Central memory CD8-positive, alpha-beta T cell (primary cell): ENCODE data around the gene CGA.

Experiments used
- ATAC-seq: fragments of 150-1000 bp; cut with Tn5 transposase; replicated peaks from 2 replicates; pipeline ENCODE4 v1.10.0; 2022; ENCODE audit warnings: mild to moderate bottlenecking, moderate FRiP score, moderate number of reproducible peaks; ENCODE audit not compliant: poor library complexity, severe bottlenecking; ENCODE audit errors: extremely low read depth
- DNase-seq, 2 donors: peaks; one replicate each; pipeline ENCODE4 v3.0.0; 2021; ENCODE audit warnings: low spot score in 2 of 2
- H3K27ac Mint-ChIP-seq: one replicate; pipeline ENCODE4 v1.8.0; 2022; ENCODE audit warnings: low read depth, mild to moderate bottlenecking, moderate library complexity, mixed read lengths
- H3K27me3 Mint-ChIP-seq: one replicate; pipeline ENCODE4 v1.8.0; 2022; ENCODE audit warnings: mixed read lengths
- H3K36me3 Mint-ChIP-seq: one replicate; pipeline ENCODE4 v1.8.0; 2022; ENCODE audit warnings: mild to moderate bottlenecking, moderate library complexity, mixed read lengths; ENCODE audit not compliant: insufficient read depth
- H3K4me1 Mint-ChIP-seq: one replicate; pipeline ENCODE4 v1.8.0; 2022; ENCODE audit warnings: mixed read lengths
- H3K4me3 Mint-ChIP-seq: one replicate; pipeline ENCODE4 v1.8.0; 2022; ENCODE audit warnings: mild to moderate bottlenecking, moderate library complexity, mixed read lengths
- H3K9me3 Mint-ChIP-seq: one replicate; pipeline ENCODE4 v1.8.0; 2022; ENCODE audit warnings: mixed read lengths

Gene CGA

GRCh38 chr6:87078983-87079616 lies 15.8 kb downstream of the CGA start:
- Mint-ChIP-seq H3K4me3 (no peak overlapping the region), H3K27me3 (peaks cover 25% of the 10 kb centered on the region), H3K36me3 (peaks cover 2% of the 10 kb centered on the region), H3K4me1 (no peaks in the 10 kb centered on the region), H3K27ac (no peak overlapping the region), H3K9me3 (no peaks in the 10 kb centered on the region)
- ATAC-seq (no peak), DNase-seq (peak in 1 of 2 donors; percentile 22)

- H3K27me3 Mint-ChIP-seq, result peaks cover 9% of the 10 kb centered on the region
- H3K4me3 Mint-ChIP-seq, result no peak overlapping the region
Observed at GRCh38 chr6:87075168-87075567, 19.7 kb downstream of the CGA start.

GRCh38 chr6:87074101-87074621 lies 20.7 kb downstream of the CGA start:
- Mint-ChIP-seq H3K36me3 (peaks cover 2% of the 10 kb centered on the region), H3K27ac (no peak overlapping the region), H3K4me1 (no peaks in the 10 kb centered on the region), H3K4me3 (no peak overlapping the region), H3K9me3 (no peaks in the 10 kb centered on the region), H3K27me3 (peaks cover under 1% of the 10 kb centered on the region)
- DNase-seq (no peak), ATAC-seq (no peak)

More at GRCh38 chr6:87075168-87075567, 19.7 kb downstream of the CGA start:
- no peaks in the 10 kb centered on the region for H3K9me3 Mint-ChIP-seq
- DNase-seq (no peak), ATAC-seq (no peak)
- no peaks in the 10 kb centered on the region for H3K4me1 Mint-ChIP-seq
- peaks cover 2% of the 10 kb centered on the region for H3K36me3 Mint-ChIP-seq
- no peak overlapping the region for H3K27ac Mint-ChIP-seq

DNA sequence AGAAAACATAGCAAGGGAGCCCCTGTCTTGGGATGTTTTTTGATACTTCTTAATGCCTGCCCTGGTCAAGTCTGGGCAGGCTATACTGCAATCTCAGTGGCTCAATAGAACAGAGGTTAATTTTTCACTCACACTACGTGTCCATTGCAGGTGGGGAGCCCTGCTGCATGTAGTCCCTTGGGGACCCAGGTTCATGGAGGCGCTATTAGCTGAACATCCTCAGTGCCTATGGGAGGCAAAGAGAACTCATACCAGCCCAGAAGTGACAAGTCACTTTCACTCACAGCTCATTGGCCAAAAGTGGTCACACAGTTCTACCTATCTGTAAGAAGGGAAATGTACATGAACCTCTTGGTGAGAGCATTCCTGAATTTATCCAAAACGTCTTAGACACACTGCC lies 23.2 kb downstream of the CGA start:
- H3K4me3 Mint-ChIP-seq, result no peak overlapping the region
- DNase-seq (no peak), ATAC-seq (no peak)
- no peak overlapping the region for H3K27ac Mint-ChIP-seq
- no peaks in the 10 kb centered on the region for H3K4me1 Mint-ChIP-seq
- peaks cover 2% of the 10 kb centered on the region for H3K36me3 Mint-ChIP-seq
- H3K9me3 Mint-ChIP-seq, result no peaks in the 10 kb centered on the region
- H3K27me3 Mint-ChIP-seq, result no peaks in the 10 kb centered on the region

DNA sequence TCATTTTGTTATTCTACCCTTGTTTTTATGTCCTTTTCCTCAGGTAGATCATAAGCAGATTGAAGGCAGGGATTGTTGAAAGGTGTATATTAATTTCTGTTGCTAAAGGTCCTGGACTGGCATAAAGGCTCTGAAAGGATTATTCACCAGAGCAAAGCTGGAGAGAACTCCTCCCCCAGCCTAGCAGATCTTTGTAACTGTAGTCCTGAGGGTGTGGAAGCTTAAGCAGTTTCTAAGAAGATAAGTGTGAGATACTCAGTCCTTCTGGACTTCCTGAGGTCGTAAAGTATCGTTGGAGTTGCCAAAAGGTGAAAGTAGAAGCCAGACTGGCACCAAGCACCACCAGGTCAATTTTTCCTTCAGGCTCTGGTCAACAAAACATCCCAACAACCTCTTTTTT lies 24.2 kb downstream of the CGA start:
- no peak for DNase-seq

GRCh38 chr6:87068795-87069194 lies 26.1 kb downstream of the CGA start:
- no peaks in the 10 kb centered on the region for H3K9me3 Mint-ChIP-seq
- H3K4me3 Mint-ChIP-seq, result no peak overlapping the region
- no peak for DNase-seq
- H3K4me1 Mint-ChIP-seq, result no peaks in the 10 kb centered on the region
- no peak for ATAC-seq
- no peaks in the 10 kb centered on the region for H3K36me3 Mint-ChIP-seq
- peaks cover 3% of the 10 kb centered on the region for H3K27me3 Mint-ChIP-seq
- H3K27ac Mint-ChIP-seq, result no peak overlapping the region

More for the DNA sequence above, 24.2 kb downstream of the CGA start:
- peaks cover 2% of the 10 kb centered on the region for H3K36me3 Mint-ChIP-seq
- H3K27ac Mint-ChIP-seq, result no peak overlapping the region
- no peak for ATAC-seq
- no peaks in the 10 kb centered on the region for H3K4me1 Mint-ChIP-seq
- no peak overlapping the region for H3K4me3 Mint-ChIP-seq
- H3K27me3 Mint-ChIP-seq, result no peaks in the 10 kb centered on the region
- H3K9me3 Mint-ChIP-seq, result no peaks in the 10 kb centered on the region

DNA sequence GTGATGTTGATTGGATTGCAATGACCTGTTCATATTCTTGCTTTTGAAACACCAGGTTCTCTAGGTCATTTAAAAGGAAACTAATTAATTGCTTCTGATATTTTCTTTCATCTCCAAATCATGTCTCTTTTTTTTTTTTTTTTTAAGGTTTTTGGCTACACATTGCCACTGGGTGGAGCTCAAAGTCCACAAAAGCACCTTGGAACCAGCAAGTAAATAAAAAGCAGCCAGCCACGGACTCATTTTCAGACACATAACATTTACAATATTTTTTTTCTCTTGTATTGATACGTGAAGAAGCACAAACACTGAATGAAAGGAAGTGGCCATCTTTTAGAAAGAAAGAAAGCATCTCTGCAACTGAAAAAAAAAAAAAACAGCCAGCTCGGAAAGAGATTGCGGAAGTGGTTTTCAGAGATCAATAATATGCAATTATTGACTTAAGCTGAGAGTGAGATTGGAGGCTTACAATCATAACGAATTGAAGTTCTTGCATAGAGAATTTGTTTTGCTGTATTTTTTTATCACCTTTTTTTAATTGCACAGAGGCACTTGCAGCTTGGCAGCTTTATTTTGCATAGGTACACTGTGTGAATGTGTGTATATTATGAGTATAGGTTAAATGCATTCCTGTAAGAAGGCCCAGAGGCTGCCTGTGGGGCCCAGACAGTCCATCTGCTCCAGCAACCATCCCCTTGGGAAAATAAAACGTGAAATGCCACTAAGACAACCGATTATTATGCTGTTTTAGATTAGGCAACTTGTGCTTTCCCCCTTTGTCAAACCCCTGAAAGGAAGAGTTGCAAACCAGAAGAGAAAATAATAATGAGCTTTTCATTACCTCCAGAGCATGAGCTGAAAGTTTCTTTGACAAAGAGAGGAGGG lies 28.2 kb downstream of the CGA start:
- ATAC-seq, result no peak
- Mint-ChIP-seq H3K27me3 (peaks cover 17% of the 10 kb centered on the region), H3K4me1 (no peaks in the 10 kb centered on the region), H3K36me3 (no peaks in the 10 kb centered on the region), H3K27ac (no peak overlapping the region), H3K9me3 (no peaks in the 10 kb centered on the region), H3K4me3 (no peak overlapping the region)
- no peak for DNase-seq

- no peak overlapping the region for H3K4me3 Mint-ChIP-seq
- H3K9me3 Mint-ChIP-seq, result no peaks in the 10 kb centered on the region
- peaks cover 17% of the 10 kb centered on the region for H3K27me3 Mint-ChIP-seq
- no peaks in the 10 kb centered on the region for H3K36me3 Mint-ChIP-seq
- no peaks in the 10 kb centered on the region for H3K4me1 Mint-ChIP-seq
- H3K27ac Mint-ChIP-seq, result no peak overlapping the region
- DNase-seq, result no peak
- ATAC-seq, result no peak
Observed at GRCh38 chr6:87065117-87065516, 29.8 kb downstream of the CGA start.

DNA sequence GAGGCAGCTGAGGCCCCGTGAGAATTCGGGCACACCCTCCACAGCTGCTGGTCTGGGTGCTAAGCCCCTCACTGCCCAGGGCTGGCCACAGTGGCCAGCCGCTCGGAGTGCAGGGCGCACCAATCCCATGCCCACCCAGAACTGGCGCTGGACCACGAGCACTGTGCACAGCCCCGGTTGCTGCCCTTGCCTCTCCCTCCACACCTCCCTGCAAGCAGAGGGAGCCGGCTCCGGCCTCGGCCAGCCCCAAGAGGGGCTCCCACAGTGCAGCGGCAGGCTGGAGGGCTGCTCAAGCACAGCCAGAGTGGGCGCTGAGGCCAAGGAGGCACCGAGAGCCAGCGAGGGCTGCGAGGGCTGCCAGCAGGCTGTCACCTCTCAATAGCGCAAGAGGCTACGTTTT lies 35.0 kb downstream of the CGA start:
- Mint-ChIP-seq H3K27ac (no peak overlapping the region), H3K4me1 (peaks cover 5% of the 10 kb centered on the region), H3K9me3 (no peaks in the 10 kb centered on the region), H3K4me3 (no peak overlapping the region), H3K36me3 (no peaks in the 10 kb centered on the region), H3K27me3 (peaks cover 58% of the 10 kb centered on the region)
- no peak for ATAC-seq
- DNase-seq, result no peak

DNA sequence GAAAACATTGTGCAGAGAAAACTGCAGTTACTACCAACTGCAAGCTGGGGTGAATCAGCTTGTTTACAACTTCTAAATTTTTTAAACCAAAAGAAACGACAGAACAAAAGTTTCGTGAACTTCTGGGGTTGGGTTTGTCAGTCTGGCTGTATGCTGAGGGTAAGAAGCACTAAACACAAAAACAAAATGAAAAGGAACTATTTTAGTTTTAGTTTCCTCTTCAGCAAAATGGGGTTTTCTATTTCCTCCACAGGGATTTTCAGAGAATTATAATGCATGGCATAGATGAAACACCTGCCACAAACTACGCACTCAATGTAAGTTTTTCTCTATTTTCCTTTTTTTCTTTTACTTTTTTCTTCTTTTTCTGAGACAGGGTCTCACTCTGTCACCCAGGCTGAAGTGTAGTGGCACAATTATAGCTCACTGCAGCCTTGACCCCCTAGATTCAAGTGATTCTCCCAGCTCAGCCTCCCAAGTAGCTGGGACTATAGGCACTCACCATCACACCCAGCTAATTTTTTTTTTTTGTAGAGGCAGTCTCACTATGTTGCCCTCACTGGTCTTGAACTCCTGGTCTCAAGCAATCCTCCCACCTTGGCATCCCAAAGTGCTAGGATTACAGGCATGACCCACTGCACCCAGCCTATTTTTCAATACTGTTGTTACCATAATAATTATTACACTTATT lies 40.6 kb downstream of the CGA start:
- H3K27me3 Mint-ChIP-seq, result peaks cover 53% of the 10 kb centered on the region
- no peaks in the 10 kb centered on the region for H3K36me3 Mint-ChIP-seq
- DNase-seq (no peak), ATAC-seq (no peak)
- no peak overlapping the region for H3K4me3 Mint-ChIP-seq
- H3K27ac Mint-ChIP-seq, result no peak overlapping the region
- H3K9me3 Mint-ChIP-seq, result no peaks in the 10 kb centered on the region
- peaks cover 5% of the 10 kb centered on the region for H3K4me1 Mint-ChIP-seq

GRCh38 chr6:87053312-87053711 lies 41.6 kb downstream of the CGA start:
- peaks cover 53% of the 10 kb centered on the region for H3K27me3 Mint-ChIP-seq
- H3K27ac Mint-ChIP-seq, result no peak overlapping the region
- H3K36me3 Mint-ChIP-seq, result no peaks in the 10 kb centered on the region
- no peak overlapping the region for H3K4me3 Mint-ChIP-seq
- H3K4me1 Mint-ChIP-seq, result peaks cover 5% of the 10 kb centered on the region
- no peak for DNase-seq
- no peaks in the 10 kb centered on the region for H3K9me3 Mint-ChIP-seq
- ATAC-seq, result no peak

- no peaks in the 10 kb centered on the region for H3K36me3 Mint-ChIP-seq
- H3K27me3 Mint-ChIP-seq, result peaks cover 30% of the 10 kb centered on the region
- no peak overlapping the region for H3K27ac Mint-ChIP-seq
- H3K4me1 Mint-ChIP-seq, result no peaks in the 10 kb centered on the region
- no peak for ATAC-seq
- DNase-seq, result no peak
- no peaks in the 10 kb centered on the region for H3K9me3 Mint-ChIP-seq
- H3K4me3 Mint-ChIP-seq, result no peak overlapping the region
Observed at GRCh38 chr6:87049779-87050178, 45.1 kb downstream of the CGA start.
